H1 (cell line): ENCODE data around the gene HSD17B1. TPM values are rescaled to one million over a fixed set of nuclear protein-coding genes. Genes with fewer than 3 reads are reported as not detected.

Experiments used
- microRNA-seq, 2 experiments: library from miRNA; unstranded; fragments of <30 nt; microRNA quantifications; one replicate each; pipeline versions ENCODE4 to v1.2.0, GENCODE V29; 2016 to 2020; ENCODE audit warnings: borderline microRNAs expressed in 2 of 2, borderline number of aligned reads in 2 of 2, borderline replicate concordance in 1 of 2
- polyA plus RNA-seq, 7 experiments: library from polyadenylated mRNA; depleted of rRNA in 3 of 7; stranded (reverse) in 5 of 7; unstranded in 2 of 7; fragments of >200 nt in 5 of 7; fragments of 200-250 nt in 2 of 7; gene quantifications; 1 replicate in 5 of 7; 2 replicates in 1 of 7; 4 replicates in 1 of 7; pipeline versions ENCODE4 v1.2.1 to v1.2.3, GENCODE V29; 2011 to 2013; ENCODE audit warnings: missing spikeins in 2 of 7, mixed read lengths in 2 of 7
- total RNA-seq: library from RNA; stranded (reverse); fragmentation: NEBNext Ultra II Directional; extraction: Animal tissue kit (Norgen Biotek cat#: 25700); gene quantifications from 2 replicates; pipeline ENCODE4 v1.2.1, GENCODE V29; 2021

Gene HSD17B1
- total and polyA plus RNA-seq, 2 of the 8 experiments (the other 6 are each of a cell fraction or from before 2014, with no cell fraction given), result 0.88 to 1.0 TPM

Small RNAs within 50 kb of the gene (microRNA-seq; reads per million reads assigned to microRNA genes)
- 2.0 to 2.1 reads per million in 2 experiments for gene MIR5010

Other genes with a start within 250 kb of the HSD17B1 start
- gene STAT3, start 164.5 kb upstream of the HSD17B1 start, total RNA-seq, result 94.1 and 94.3 TPM in 2 replicates
- gene STAT3, start 164.5 kb upstream of the HSD17B1 start, polyA plus RNA-seq (2011; rRNA removed), result 38.4 and 41.2 TPM in 2 replicates
- 41.6 and 43.5 TPM in 2 replicates for gene CAVIN1, start 129.7 kb upstream of the HSD17B1 start, total RNA-seq
- 16.2 and 22.6 TPM in 2 replicates for gene CAVIN1, start 129.7 kb upstream of the HSD17B1 start, polyA plus RNA-seq (2011; rRNA removed)
- 55.3 and 57.3 TPM in 2 replicates for gene ATP6V0A1, start 94.0 kb upstream of the HSD17B1 start, total RNA-seq
- 63.4 and 77.4 TPM in 2 replicates for gene ATP6V0A1, start 94.0 kb upstream of the HSD17B1 start, polyA plus RNA-seq (2011; rRNA removed)
- gene NAGLU, start 16.7 kb upstream of the HSD17B1 start, total RNA-seq, result 19.4 and 21.3 TPM in 2 replicates
- gene NAGLU, start 16.7 kb upstream of the HSD17B1 start, polyA plus RNA-seq (2011; rRNA removed), result 21.6 and 34.5 TPM in 2 replicates
- gene COASY, start 9.2 kb downstream of the HSD17B1 start, total RNA-seq, result 100 and 109 TPM in 2 replicates
- 64.5 and 110 TPM in 2 replicates for gene COASY, start 9.2 kb downstream of the HSD17B1 start, polyA plus RNA-seq (2011; rRNA removed)
- gene MLX, start 14.2 kb downstream of the HSD17B1 start, total RNA-seq, result 27.5 and 34.2 TPM in 2 replicates
- gene MLX, start 14.2 kb downstream of the HSD17B1 start, polyA plus RNA-seq (2011; rRNA removed), result 25.4 and 27.0 TPM in 2 replicates
- 21.9 and 22.7 TPM in 2 replicates for gene PSMC3IP, start 24.8 kb downstream of the HSD17B1 start, total RNA-seq
- gene PSMC3IP, start 24.8 kb downstream of the HSD17B1 start, polyA plus RNA-seq (2011; rRNA removed), result 9.5 and 11.5 TPM in 2 replicates
- 39.6 and 42.6 TPM in 2 replicates for gene RETREG3, start 56.5 kb downstream of the HSD17B1 start, total RNA-seq
- 23.7 and 27.0 TPM in 2 replicates for gene RETREG3, start 56.5 kb downstream of the HSD17B1 start, polyA plus RNA-seq (2011; rRNA removed)
- 107 and 109 TPM in 2 replicates for gene TUBG1, start 56.8 kb downstream of the HSD17B1 start, total RNA-seq
- gene TUBG1, start 56.8 kb downstream of the HSD17B1 start, polyA plus RNA-seq (2011; rRNA removed), result 208 and 276 TPM in 2 replicates
- 13.0 and 14.8 TPM in 2 replicates for gene TUBG2, start 106.4 kb downstream of the HSD17B1 start, total RNA-seq
- gene TUBG2, start 106.4 kb downstream of the HSD17B1 start, polyA plus RNA-seq (2011; rRNA removed), result 16.6 and 31.2 TPM in 2 replicates
- 11.1 and 13.7 TPM in 2 replicates for gene PLEKHH3, start 124.1 kb downstream of the HSD17B1 start, total RNA-seq
- 13.5 and 23.7 TPM in 2 replicates for gene PLEKHH3, start 124.1 kb downstream of the HSD17B1 start, polyA plus RNA-seq (2011; rRNA removed)
- 0.75 and 1.1 TPM in 2 replicates for gene CCR10, start 128.9 kb downstream of the HSD17B1 start, total RNA-seq
- gene CCR10, start 128.9 kb downstream of the HSD17B1 start, polyA plus RNA-seq (2011; rRNA removed), result 4.0 and 5.7 TPM in 2 replicates
- gene CNTNAP1, start 129.6 kb downstream of the HSD17B1 start, total RNA-seq, result 4.7 and 5.2 TPM in 2 replicates
- gene CNTNAP1, start 129.6 kb downstream of the HSD17B1 start, polyA plus RNA-seq (2011; rRNA removed), result 10.0 and 13.5 TPM in 2 replicates
- gene EZH1, start 192.1 kb downstream of the HSD17B1 start, total RNA-seq, result 18.5 and 20.8 TPM in 2 replicates
- gene EZH1, start 192.1 kb downstream of the HSD17B1 start, polyA plus RNA-seq (2011; rRNA removed), result 17.4 and 22.9 TPM in 2 replicates
- 12.0 and 13.4 TPM in 2 replicates for gene RAMP2, start 208.3 kb downstream of the HSD17B1 start, total RNA-seq
- 41.5 and 41.7 TPM in 2 replicates for gene RAMP2, start 208.3 kb downstream of the HSD17B1 start, polyA plus RNA-seq (2011; rRNA removed)
- gene VPS25, start 220.5 kb downstream of the HSD17B1 start, total RNA-seq, result 83.9 and 88.2 TPM in 2 replicates
- gene VPS25, start 220.5 kb downstream of the HSD17B1 start, polyA plus RNA-seq (2011; rRNA removed), result 150 and 188 TPM in 2 replicates
- 1.2 and 1.7 TPM in 2 replicates for gene WNK4, start 227.7 kb downstream of the HSD17B1 start, total RNA-seq
- gene WNK4, start 227.7 kb downstream of the HSD17B1 start, polyA plus RNA-seq (2011; rRNA removed), result 0.21 and 0.86 TPM in 2 replicates
- 68.4 and 71.2 TPM in 2 replicates for gene COA3, start 245.8 kb downstream of the HSD17B1 start, total RNA-seq
- gene COA3, start 245.8 kb downstream of the HSD17B1 start, polyA plus RNA-seq (2011; rRNA removed), result 137 and 143 TPM in 2 replicates
- gene CNTD1, start 245.9 kb downstream of the HSD17B1 start, total RNA-seq, result not detected in 2 replicates
- gene CNTD1, start 245.9 kb downstream of the HSD17B1 start, polyA plus RNA-seq (2011; rRNA removed), result 0.08 TPM in 1 of 2 replicates, not detected in the other